ENCODE data around the gene STUM.

The STUM gene

DNA sequence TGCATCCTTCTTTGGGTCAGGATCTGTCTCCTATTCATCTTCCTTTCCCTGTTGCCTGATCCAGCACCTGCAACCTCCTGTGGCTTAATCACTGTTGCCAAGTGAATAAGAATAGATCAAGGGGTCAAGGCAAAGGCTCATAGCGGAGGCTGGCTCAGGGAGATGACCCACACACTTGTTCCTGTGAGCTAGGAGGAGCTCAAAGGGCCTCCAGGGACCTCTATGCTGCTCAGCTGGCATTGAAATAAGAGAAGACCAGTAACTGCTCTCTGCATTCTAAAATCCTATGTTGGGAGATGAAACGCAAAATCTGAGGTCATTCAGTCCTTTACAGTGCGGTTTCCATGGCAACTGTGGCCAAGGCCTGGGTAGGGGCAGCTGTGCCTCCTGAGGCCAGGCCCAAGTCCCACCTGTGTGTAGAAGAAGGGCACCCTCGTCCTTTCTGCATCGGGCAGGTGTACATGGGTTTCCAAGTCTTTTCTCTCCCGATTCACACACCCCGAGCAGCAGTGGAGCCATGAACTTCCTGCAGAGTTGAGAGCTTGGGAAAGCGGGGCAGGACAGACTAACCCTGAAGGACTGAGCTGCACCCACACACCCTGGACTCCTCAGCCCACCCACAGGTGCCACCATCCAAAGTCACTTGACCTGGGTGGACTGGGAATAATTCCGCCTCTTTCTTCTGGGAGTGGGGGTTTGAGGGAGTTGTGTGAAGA, 27.8 kb upstream of the STUM start:
- Histone ChIP-seq H3K4me2 (ENCODE audit: low read depth, low read length, poor library complexity, severe bottlenecking) (no peak overlapping the region), H2AFZ (ENCODE audit: low read depth, low read length, severe bottlenecking) (no peak overlapping the region), H3K79me2 (ENCODE audit: insufficient read depth, low read length) (no peaks in the 10 kb centered on the region), H3K9ac (ENCODE audit: low read length) (no peak overlapping the region), H3F3A (ENCODE audit: insufficient read depth) (no peaks in the 10 kb centered on the region), H3K36me3 (ENCODE audit: low read length) (no peaks in the 10 kb centered on the region), H3K4me3 (ENCODE audit: insufficient read depth, low read length, poor library complexity, severe bottlenecking) (no peak overlapping the region), H3K27ac (ENCODE audit: low read depth, low read length) (no peak overlapping the region), H3K9me2 (replicated peaks; ENCODE audit: insufficient read depth, low read length) (no peaks in the 10 kb centered on the region), H4K20me1 (ENCODE audit: low read depth, low read length) (no peaks in the 10 kb centered on the region), H3K27me3 (ENCODE audit: low read length) (no peaks in the 10 kb centered on the region), H3K9me3 (ENCODE audit: insufficient read depth, low read length) (no peaks in the 10 kb centered on the region)
- TF ChIP-seq, protein P1, sequence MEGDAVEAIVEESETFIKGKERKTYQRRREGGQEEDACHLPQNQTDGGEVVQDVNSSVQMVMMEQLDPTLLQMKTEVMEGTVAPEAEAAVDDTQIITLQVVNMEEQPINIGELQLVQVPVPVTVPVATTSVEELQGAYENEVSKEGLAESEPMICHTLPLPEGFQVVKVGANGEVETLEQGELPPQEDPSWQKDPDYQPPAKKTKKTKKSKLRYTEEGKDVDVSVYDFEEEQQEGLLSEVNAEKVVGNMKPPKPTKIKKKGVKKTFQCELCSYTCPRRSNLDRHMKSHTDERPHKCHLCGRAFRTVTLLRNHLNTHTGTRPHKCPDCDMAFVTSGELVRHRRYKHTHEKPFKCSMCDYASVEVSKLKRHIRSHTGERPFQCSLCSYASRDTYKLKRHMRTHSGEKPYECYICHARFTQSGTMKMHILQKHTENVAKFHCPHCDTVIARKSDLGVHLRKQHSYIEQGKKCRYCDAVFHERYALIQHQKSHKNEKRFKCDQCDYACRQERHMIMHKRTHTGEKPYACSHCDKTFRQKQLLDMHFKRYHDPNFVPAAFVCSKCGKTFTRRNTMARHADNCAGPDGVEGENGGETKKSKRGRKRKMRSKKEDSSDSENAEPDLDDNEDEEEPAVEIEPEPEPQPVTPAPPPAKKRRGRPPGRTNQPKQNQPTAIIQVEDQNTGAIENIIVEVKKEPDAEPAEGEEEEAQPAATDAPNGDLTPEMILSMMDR (IDR thresholded peaks at IDR 0.05; ENCODE audit: insufficient read depth, low read length, poor library complexity, severe bottlenecking): no peak
- TF ChIP-seq EZH2phosphoT487 (conservative IDR thresholded peaks at IDR 0.05; ENCODE audit: low read length): no peak

DNA sequence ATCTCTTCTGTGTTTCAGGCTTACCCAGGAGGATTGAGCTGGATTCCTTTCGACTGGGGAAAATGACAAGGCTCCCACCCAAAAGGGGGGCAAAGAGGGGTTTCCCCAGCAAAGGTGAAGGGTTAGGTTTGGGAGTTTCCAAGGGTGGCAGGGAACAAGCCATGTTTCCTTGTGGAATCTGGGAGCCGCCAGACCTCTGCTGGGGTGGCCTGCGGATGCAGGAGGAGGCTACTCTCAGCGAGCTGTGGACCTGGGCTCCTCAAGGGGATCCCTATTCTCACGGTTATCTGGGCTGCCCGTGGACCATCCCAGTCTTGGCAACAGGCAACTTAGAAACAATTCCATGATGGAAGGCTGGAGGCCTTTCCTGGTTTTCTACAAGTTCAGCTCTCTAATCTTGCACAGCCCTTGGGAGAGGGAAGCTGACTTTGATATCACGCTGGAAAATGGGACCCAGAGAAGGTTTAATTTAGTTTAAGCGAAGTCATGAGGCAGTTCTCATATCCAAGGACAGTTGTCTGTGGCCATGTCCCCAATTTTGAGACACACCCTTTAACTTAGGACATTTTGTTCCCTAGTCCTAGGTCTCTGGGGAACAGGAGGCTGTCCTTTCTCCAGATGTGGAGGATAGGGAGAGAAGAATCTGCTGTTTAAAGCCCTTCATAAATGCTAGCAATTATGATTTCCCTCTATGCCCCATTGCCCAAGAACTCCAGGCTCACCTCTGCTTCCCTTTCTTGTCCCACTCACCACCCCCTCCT, 24.7 kb upstream of the STUM start:
- no peak overlapping the region for H3K4me3 ChIP-seq (ENCODE audit: insufficient read depth, low read length, poor library complexity, severe bottlenecking)
- no peak overlapping the region for H3K9ac ChIP-seq (ENCODE audit: low read length)
- no peak overlapping the region for H3K4me2 ChIP-seq (ENCODE audit: low read depth, low read length, poor library complexity, severe bottlenecking)
- no peak overlapping the region for H3K27ac ChIP-seq (ENCODE audit: low read depth, low read length)
- H3K36me3 ChIP-seq (ENCODE audit: low read length): no peaks in the 10 kb centered on the region
- H3F3A ChIP-seq (ENCODE audit: insufficient read depth): no peaks in the 10 kb centered on the region
- H3K9me2 ChIP-seq (replicated peaks; ENCODE audit: insufficient read depth, low read length): no peaks in the 10 kb centered on the region
- H2AFZ ChIP-seq (ENCODE audit: low read depth, low read length, severe bottlenecking): no peak overlapping the region
- no peaks in the 10 kb centered on the region for H4K20me1 ChIP-seq (ENCODE audit: low read depth, low read length)
- no peaks in the 10 kb centered on the region for H3K79me2 ChIP-seq (ENCODE audit: insufficient read depth, low read length)
- no peaks in the 10 kb centered on the region for H3K9me3 ChIP-seq (ENCODE audit: insufficient read depth, low read length)
- H3K27me3 ChIP-seq (ENCODE audit: low read length): no peaks in the 10 kb centered on the region
- TF ChIP-seq EZH2phosphoT487 (conservative IDR thresholded peaks at IDR 0.05; ENCODE audit: low read length): no peak
- TF ChIP-seq, protein P1 (IDR thresholded peaks at IDR 0.05; ENCODE audit: insufficient read depth, low read length, poor library complexity, severe bottlenecking): no peak

DNA sequence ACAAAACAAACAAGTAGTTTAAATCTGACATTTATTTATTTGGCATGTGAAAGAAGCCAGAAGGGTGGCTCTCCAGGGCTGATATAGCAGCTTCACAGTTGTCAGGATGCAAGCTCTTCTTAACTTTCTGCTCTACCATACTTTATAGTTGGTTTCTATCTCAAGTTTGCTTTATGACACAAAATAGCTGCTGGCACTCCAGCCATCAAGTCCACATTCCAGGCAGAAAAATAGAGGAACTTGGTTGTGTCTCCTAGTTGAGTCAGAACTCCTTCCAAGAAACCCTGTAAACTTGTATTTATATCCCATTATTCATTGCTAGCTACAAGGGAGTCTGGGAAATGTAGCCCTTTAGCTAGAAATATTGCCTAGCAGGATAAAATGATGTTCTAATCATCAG, 24.0 kb upstream of the STUM start:
- Histone ChIP-seq H2AFZ (ENCODE audit: low read depth, low read length, severe bottlenecking) (no peak overlapping the region), H3K4me2 (ENCODE audit: low read depth, low read length, poor library complexity, severe bottlenecking) (no peak overlapping the region), H3K27me3 (ENCODE audit: low read length) (no peaks in the 10 kb centered on the region), H3K9me3 (ENCODE audit: insufficient read depth, low read length) (no peaks in the 10 kb centered on the region), H3K36me3 (ENCODE audit: low read length) (no peaks in the 10 kb centered on the region), H3K27ac (ENCODE audit: low read depth, low read length) (no peak overlapping the region), H3K79me2 (ENCODE audit: insufficient read depth, low read length) (no peaks in the 10 kb centered on the region), H4K20me1 (ENCODE audit: low read depth, low read length) (no peaks in the 10 kb centered on the region), H3F3A (ENCODE audit: insufficient read depth) (no peaks in the 10 kb centered on the region), H3K4me3 (ENCODE audit: insufficient read depth, low read length, poor library complexity, severe bottlenecking) (no peak overlapping the region), H3K9me2 (replicated peaks; ENCODE audit: insufficient read depth, low read length) (no peaks in the 10 kb centered on the region), H3K9ac (ENCODE audit: low read length) (no peak overlapping the region)
- no peak for TF ChIP-seq EZH2phosphoT487 (conservative IDR thresholded peaks at IDR 0.05; ENCODE audit: low read length)
- TF ChIP-seq, protein P1 (IDR thresholded peaks at IDR 0.05; ENCODE audit: insufficient read depth, low read length, poor library complexity, severe bottlenecking): no peak

Data from SU-DHL-6 (cell line).